ENCODE data around the gene PTTG1IP. TPM values are rescaled to one million over a fixed set of nuclear protein-coding genes. Genes with fewer than 3 reads are reported as not detected.

The PTTG1IP gene
- total and polyA plus RNA-seq, 2 of the 13 experiments (the other 11 are each of a cell fraction or from before 2014, with no cell fraction given) = 161 to 700 TPM

DNA sequence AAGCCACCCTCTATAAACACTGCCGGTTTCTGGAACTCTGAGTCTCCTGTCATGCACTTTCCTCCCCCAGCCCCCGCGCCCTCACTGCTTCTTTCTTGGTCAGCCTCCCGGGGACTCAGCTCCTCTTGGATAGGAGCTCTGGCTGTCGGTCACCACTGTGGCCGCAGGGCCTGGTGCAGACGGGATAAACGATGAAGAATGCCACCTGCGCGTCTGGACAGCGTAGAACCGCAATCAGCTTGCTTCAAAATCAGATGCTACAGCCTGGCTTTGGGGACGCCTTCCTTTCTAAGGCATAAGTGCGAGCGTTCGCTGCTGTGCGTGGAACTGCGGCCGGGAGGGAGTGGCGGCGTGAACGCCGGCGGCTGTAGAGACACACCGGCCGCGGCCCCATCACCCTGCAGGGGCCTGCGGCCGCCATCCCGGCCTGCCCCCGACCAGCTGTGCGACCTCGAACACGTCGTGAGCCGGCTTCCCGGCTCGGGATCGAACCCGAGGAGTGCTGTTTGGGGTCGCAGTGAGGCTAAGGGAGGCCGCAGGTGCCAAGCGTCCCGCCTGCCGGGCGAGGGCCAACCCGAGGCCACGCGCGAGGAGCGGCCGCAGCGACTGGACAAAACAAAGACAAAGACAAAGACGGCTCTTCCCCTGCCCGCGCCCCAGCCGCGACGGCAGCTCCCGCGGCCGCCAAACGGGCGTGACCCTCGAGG is 688 bp downstream of the PTTG1IP start:
- FAIRE-seq = no peak
- Histone ChIP-seq H3K79me2 (ENCODE audit: insufficient read depth, low read length) (peaks cover 58% of the 10 kb centered on the region), H3K27me3 (ENCODE audit: control insufficient read depth in 1 of 2, insufficient read depth in 2 of 2, low read length in 2 of 2) (no peaks in the 10 kb centered on the region; a peak in 1 of 5 replicates), H3K4me2 (ENCODE audit: low read depth, low read length) (peak overlapping the region; percentile 95), H3K4me3 (replicated peaks in 1 of 3; ENCODE audit: insufficient read depth in 1 of 3, low read depth in 2 of 3, low read length in 3 of 3) (peak overlapping the region; percentile 71 to 94 (median 82)), H3K4me1 (ENCODE audit: insufficient read depth, low read length) (peaks cover 74% of the 10 kb centered on the region), H3K27ac (ENCODE audit: extremely low read length, insufficient read depth, low read length) (peak overlapping the region; percentile 72), H3K36me3 (replicated peaks in 1 of 2; ENCODE audit: control insufficient read depth in 1 of 2, insufficient read depth in 2 of 2, low read length in 2 of 2) (peaks cover 3 to 12% of the 10 kb centered on the region in 2 experiments; a peak in 4 of 5 replicates), H3K9ac (ENCODE audit: insufficient read depth, low read depth, low read length) (peak overlapping the region; percentile 94), H3K9me3 (ENCODE audit: low read length) (no peaks in the 10 kb centered on the region), H4K20me1 (ENCODE audit: insufficient read depth, low read length) (peaks cover 48% of the 10 kb centered on the region), H2AFZ (ENCODE audit: low read length) (no peak overlapping the region)
- CTCF ChIA-PET (ENCODE audit: low intra/inter-chr PET ratio, low total read pairs) = no interaction called here
- no peak for DNase-seq (ENCODE audit: low spot score)
- 0% methylated on average over 17 of the region's 65 CpGs for WGBS (ENCODE audit: low lambda C conversion rate)
- peak; percentile 1; the same call in 2 of the 3 replicates for ATAC-seq
- no TSS peak for BruUV-seq (replicated peaks)
- POLR2A ChIA-PET = interaction anchor here (0.9 to 3.8 kb wide), 21 partner anchors 8 to 415 kb away, joined by 3 to 50 read pairs (median 5); partner anchors contain the start of genes SLX9 and UBE2G2
- intact Hi-C loops (cut with micrococcal nuclease; ENCODE audit: unreplicated experiment) (loop anchor here (2.0 to 5.0 kb wide), 2 partner anchors 26 to 71 kb away; partner anchors contain the start of gene UBE2G2), in situ Hi-C loops (cut with HindIII; ENCODE audit: extremely low pct_ligation_motif_present, low pct_unique_long_range_greater_than_20kb) (no loop called here)
- TF ChIP-seq, protein P1, sequence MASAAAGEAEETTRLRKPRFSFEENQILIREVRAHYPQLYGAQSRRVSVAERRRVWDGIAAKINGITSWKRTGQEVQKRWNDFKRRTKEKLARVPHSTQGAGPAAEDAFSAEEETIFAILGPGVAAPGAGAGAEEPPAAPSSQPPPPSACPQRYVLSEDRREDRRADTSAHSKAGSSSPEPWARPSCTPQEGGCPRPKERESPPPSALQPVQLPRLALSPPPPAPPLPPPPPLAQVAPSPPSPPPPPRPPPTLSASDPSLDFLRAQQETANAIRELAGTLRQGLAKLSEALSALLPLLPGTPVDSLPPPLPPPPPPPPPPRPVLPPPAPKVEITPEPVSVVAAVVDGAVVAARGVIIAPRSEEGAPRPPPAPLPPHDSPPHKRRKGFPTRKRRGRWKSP (CRISPR knock-in tag; IDR thresholded peaks at IDR 0.05) = peak; percentile 33; the same call in 1 of the 2 replicates
- TF ChIP-seq NFKBIZ (CRISPR knock-in tag; IDR thresholded peaks at IDR 0.05) = no peak
- TF ChIP-seq, protein P2, sequence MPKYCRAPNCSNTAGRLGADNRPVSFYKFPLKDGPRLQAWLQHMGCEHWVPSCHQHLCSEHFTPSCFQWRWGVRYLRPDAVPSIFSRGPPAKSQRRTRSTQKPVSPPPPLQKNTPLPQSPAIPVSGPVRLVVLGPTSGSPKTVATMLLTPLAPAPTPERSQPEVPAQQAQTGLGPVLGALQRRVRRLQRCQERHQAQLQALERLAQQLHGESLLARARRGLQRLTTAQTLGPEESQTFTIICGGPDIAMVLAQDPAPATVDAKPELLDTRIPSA (CRISPR knock-in tag; IDR thresholded peaks at IDR 0.05; ENCODE audit: borderline replicate concordance) = no peak
- TF ChIP-seq ZSCAN31 (CRISPR knock-in tag; IDR thresholded peaks at IDR 0.05; ENCODE audit: low read depth) = no peak
- TF ChIP-seq ZNF607 (CRISPR knock-in tag; IDR thresholded peaks at IDR 0.05; ENCODE audit: borderline replicate concordance) = 0 out of 2 replicates have a peak, but pooled peaks have one; percentile 57
- no peak for TF ChIP-seq TGIF2 (CRISPR knock-in tag; IDR thresholded peaks at IDR 0.05)
- TF ChIP-seq JARID2 (CRISPR knock-in tag; IDR thresholded peaks at IDR 0.05; ENCODE audit: insufficient replicate concordance) = no peak
- TF ChIP-seq ZNF24 (IDR thresholded peaks at IDR 0.05) = no peak
- TF ChIP-seq NR2C2 (CRISPR knock-in tag; IDR thresholded peaks at IDR 0.05; ENCODE audit: borderline replicate concordance) = no peak
- TF ChIP-seq BHLHE40 (IDR thresholded peaks at IDR 0.05; ENCODE audit: low read length) = no peak
- no peak for TF ChIP-seq ZNF839 (CRISPR knock-in tag; IDR thresholded peaks at IDR 0.05; ENCODE audit: borderline replicate concordance)
- TF ChIP-seq HOXD1 (CRISPR knock-in tag; IDR thresholded peaks at IDR 0.05) = peak; percentile 39; the same call in 1 of the 2 replicates
- TF ChIP-seq, protein P3, sequence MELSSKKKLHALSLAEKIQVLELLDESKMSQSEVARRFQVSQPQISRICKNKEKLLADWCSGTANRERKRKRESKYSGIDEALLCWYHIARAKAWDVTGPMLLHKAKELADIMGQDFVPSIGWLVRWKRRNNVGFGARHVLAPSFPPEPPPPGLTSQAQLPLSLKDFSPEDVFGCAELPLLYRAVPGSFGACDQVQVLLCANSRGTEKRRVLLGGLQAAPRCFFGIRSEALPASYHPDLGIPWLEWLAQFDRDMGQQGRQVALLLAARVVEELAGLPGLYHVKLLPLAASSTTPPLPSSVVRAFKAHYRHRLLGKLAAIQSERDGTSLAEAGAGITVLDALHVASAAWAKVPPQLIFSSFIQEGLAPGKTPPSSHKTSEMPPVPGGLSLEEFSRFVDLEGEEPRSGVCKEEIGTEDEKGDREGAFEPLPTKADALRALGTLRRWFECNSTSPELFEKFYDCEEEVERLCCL (CRISPR knock-in tag; IDR thresholded peaks at IDR 0.05; ENCODE audit: borderline replicate concordance) = no peak
- 0 out of 2 replicates have a peak, but pooled peaks have one; percentile 8 for TF ChIP-seq REPIN1 (CRISPR knock-in tag; IDR thresholded peaks at IDR 0.05; ENCODE audit: borderline replicate concordance, low read depth)
- TF ChIP-seq, protein P4, sequence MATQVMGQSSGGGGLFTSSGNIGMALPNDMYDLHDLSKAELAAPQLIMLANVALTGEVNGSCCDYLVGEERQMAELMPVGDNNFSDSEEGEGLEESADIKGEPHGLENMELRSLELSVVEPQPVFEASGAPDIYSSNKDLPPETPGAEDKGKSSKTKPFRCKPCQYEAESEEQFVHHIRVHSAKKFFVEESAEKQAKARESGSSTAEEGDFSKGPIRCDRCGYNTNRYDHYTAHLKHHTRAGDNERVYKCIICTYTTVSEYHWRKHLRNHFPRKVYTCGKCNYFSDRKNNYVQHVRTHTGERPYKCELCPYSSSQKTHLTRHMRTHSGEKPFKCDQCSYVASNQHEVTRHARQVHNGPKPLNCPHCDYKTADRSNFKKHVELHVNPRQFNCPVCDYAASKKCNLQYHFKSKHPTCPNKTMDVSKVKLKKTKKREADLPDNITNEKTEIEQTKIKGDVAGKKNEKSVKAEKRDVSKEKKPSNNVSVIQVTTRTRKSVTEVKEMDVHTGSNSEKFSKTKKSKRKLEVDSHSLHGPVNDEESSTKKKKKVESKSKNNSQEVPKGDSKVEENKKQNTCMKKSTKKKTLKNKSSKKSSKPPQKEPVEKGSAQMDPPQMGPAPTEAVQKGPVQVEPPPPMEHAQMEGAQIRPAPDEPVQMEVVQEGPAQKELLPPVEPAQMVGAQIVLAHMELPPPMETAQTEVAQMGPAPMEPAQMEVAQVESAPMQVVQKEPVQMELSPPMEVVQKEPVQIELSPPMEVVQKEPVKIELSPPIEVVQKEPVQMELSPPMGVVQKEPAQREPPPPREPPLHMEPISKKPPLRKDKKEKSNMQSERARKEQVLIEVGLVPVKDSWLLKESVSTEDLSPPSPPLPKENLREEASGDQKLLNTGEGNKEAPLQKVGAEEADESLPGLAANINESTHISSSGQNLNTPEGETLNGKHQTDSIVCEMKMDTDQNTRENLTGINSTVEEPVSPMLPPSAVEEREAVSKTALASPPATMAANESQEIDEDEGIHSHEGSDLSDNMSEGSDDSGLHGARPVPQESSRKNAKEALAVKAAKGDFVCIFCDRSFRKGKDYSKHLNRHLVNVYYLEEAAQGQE (IDR thresholded peaks at IDR 0.05; ENCODE audit: borderline replicate concordance in 1 of 2, low read depth in 1 of 2, low read length in 2 of 2) = no peak
- no peak for TF ChIP-seq SKI (IDR thresholded peaks at IDR 0.05; ENCODE audit: partially characterized antibody)
- no peak for TF ChIP-seq KDM6A (CRISPR knock-in tag; IDR thresholded peaks at IDR 0.05; ENCODE audit: low read depth)

Data from HepG2 (cell line).